H1 (cell line): Measurements from ENCODE around the gene FCN2. TPM values are rescaled to one million over a fixed set of nuclear protein-coding genes. Genes with fewer than 3 reads are reported as not detected.

Experiments
- CTCF ChIA-PET: fragments of 300-600 bp; sonication (Branson Sonifier 250); formaldehyde crosslinking; loops from one replicate; lab custom pipeline; 2021; ENCODE audit not compliant: partially characterized antibody; lab: Charles Lee
- POLR2A ChIA-PET: fragments of 300-600 bp; sonication (Branson Sonifier 250); formaldehyde crosslinking; loops from one replicate; lab custom pipeline; 2021; ENCODE audit warnings: inconsistent platforms; ENCODE audit not compliant: partially characterized antibody; lab: Charles Lee
- DNase-seq, 2 experiments: peaks; one replicate each; pipeline versions ENCODE4 v3.0.0 to v3.0.0-alpha.2; 2010 to 2022; ENCODE audit warnings: low spot score in 2 of 2, low read depth in 1 of 2, mixed read lengths in 1 of 2
- FAIRE-seq: peaks from 2 replicates; lab custom pipeline; 2011; peaks lifted over from hg19 to GRCh38; lab: Jason Lieb, UNC
- H2AFZ ChIP-seq: 2 replicates; pipeline ENCODE4 v1.8.1; 2012; ENCODE audit warnings: low read length, inconsistent platforms
- H2AK5ac ChIP-seq: 2 replicates; pipeline ENCODE4 v1.6.1; 2013; ENCODE audit warnings: low read depth, low read length
- H2BK120ac ChIP-seq: replicated peaks from 2 replicates; pipeline ENCODE3; 2013; ENCODE audit warnings: low read depth, low read length, inconsistent platforms
- H2BK12ac ChIP-seq: 2 replicates; pipeline ENCODE4 v1.6.1; 2013; ENCODE audit warnings: low read depth, low read length
- H2BK15ac ChIP-seq: 2 replicates; pipeline ENCODE4 v1.6.1; 2013; ENCODE audit warnings: low read length
- H2BK20ac ChIP-seq: 2 replicates; pipeline ENCODE4 v1.6.1; 2013; ENCODE audit warnings: low read length
- H2BK5ac ChIP-seq: 2 replicates; pipeline ENCODE4 v1.6.1; 2013; ENCODE audit warnings: low read depth, low read length
- H3K14ac ChIP-seq: 2 replicates; pipeline ENCODE4 v1.6.1; 2013; ENCODE audit warnings: inconsistent platforms; ENCODE audit not compliant: insufficient read length
- H3K18ac ChIP-seq: 2 replicates; pipeline ENCODE4 v1.6.1; 2013; ENCODE audit warnings: low read length; ENCODE audit errors: extremely low read depth
- H3K23ac ChIP-seq: 2 replicates; pipeline ENCODE4 v1.6.1; 2013; ENCODE audit warnings: inconsistent platforms; ENCODE audit not compliant: insufficient read length
- H3K23me2 ChIP-seq: 2 replicates; pipeline ENCODE4 v1.6.1; 2013; ENCODE audit warnings: low read depth, low read length
- H3K27ac ChIP-seq: 2 replicates; pipeline ENCODE4 v1.6.1; 2011; ENCODE audit warnings: low read depth, low read length, inconsistent platforms
- H3K27me3 ChIP-seq, 4 experiments: replicated peaks in 1 of 4; 1 replicate in 1 of 4; 2 replicates in 3 of 4; pipeline versions ENCODE4 v1.6.1 to v1.8.1; 2011 to 2013; ENCODE audit warnings: low read length in 3 of 4, mild to moderate bottlenecking in 3 of 4, inconsistent platforms in 2 of 4, mixed read lengths in 2 of 4, moderate library complexity in 1 of 4; ENCODE audit not compliant: control insufficient read depth in 3 of 4, insufficient read depth in 3 of 4; ENCODE audit errors: extremely low read depth in 1 of 4
- H3K36me3 ChIP-seq, 4 experiments: 2 replicates each; pipeline versions ENCODE4 v1.6.1 to v1.8.1; 2011 to 2013; ENCODE audit warnings: mild to moderate bottlenecking in 4 of 4, low read length in 3 of 4, moderate library complexity in 2 of 4, control low read depth in 1 of 4, inconsistent platforms in 1 of 4; ENCODE audit not compliant: insufficient read depth in 4 of 4, control insufficient read depth in 2 of 4
- H3K4ac ChIP-seq: replicated peaks from 2 replicates; pipeline ENCODE3; 2013; ENCODE audit warnings: low read length, low read depth, mixed read lengths, inconsistent platforms; ENCODE audit not compliant: insufficient read length
- H3K4me1 ChIP-seq, 4 experiments: replicated peaks in 1 of 4; 1 replicate in 1 of 4; 2 replicates in 3 of 4; pipeline versions ENCODE4 v1.6.1 to v1.8.1; 2011 to 2013; ENCODE audit warnings: low read length in 3 of 4, inconsistent platforms in 2 of 4, mixed read lengths in 1 of 4; ENCODE audit not compliant: insufficient read depth in 4 of 4, control insufficient read depth in 3 of 4
- H3K4me2 ChIP-seq, 2 experiments: 2 replicates each; pipeline versions ENCODE4 v1.6.1 to v1.8.1; 2011 to 2013; ENCODE audit warnings: low read depth in 2 of 2, low read length in 2 of 2, control low read depth in 1 of 2, inconsistent platforms in 1 of 2, mild to moderate bottlenecking in 1 of 2; ENCODE audit not compliant: insufficient read depth in 1 of 2
- H3K4me3 ChIP-seq, 4 experiments: fragments of 200-600, 300-600 bp in 1 of 4; sonication (generic), shearing (Covaris generic), sonication (Bioruptor Twin) in 1 of 4; 2 replicates each; pipeline versions ENCODE4 v1.5.1 to v1.8.1; 2011 to 2016; ENCODE audit warnings: low read length in 4 of 4, low read depth in 3 of 4, control low read depth in 2 of 4, inconsistent platforms in 2 of 4, mild to moderate bottlenecking in 2 of 4, mixed read lengths in 1 of 4, moderate library complexity in 1 of 4; ENCODE audit not compliant: insufficient read depth in 2 of 4; ENCODE audit errors: extremely low read depth in 1 of 4
- H3K56ac ChIP-seq: replicated peaks from 2 replicates; pipeline ENCODE3; 2013; ENCODE audit warnings: low read depth, mild to moderate bottlenecking, mixed read lengths, low read length, inconsistent platforms; ENCODE audit not compliant: insufficient read length
- H3K79me1 ChIP-seq: 2 replicates; pipeline ENCODE4 v1.6.1; 2013; ENCODE audit warnings: low read depth, low read length, control low read depth
- H3K79me2 ChIP-seq, 2 experiments: 2 replicates each; pipeline versions ENCODE4 v1.6.1 to v1.8.1; 2012 to 2013; ENCODE audit warnings: low read length in 2 of 2, mild to moderate bottlenecking in 2 of 2, inconsistent platforms in 1 of 2; ENCODE audit not compliant: insufficient read depth in 2 of 2, control insufficient read depth in 1 of 2
- H3K9ac ChIP-seq, 4 experiments: replicated peaks in 1 of 4; 1 replicate in 1 of 4; 2 replicates in 3 of 4; pipeline versions ENCODE4 v1.6.1 to v1.8.1; 2011 to 2013; ENCODE audit warnings: low read depth in 3 of 4, low read length in 3 of 4, control low read depth in 2 of 4, mild to moderate bottlenecking in 2 of 4, moderate library complexity in 2 of 4, inconsistent platforms in 1 of 4; ENCODE audit errors: extremely low read depth in 1 of 4
- H3K9me3 ChIP-seq, 2 experiments: 2 replicates each; pipeline versions ENCODE4 v1.6.1 to v1.8.1; 2012 to 2013; ENCODE audit warnings: mild to moderate bottlenecking in 2 of 2, moderate library complexity in 2 of 2, control low read depth in 1 of 2, inconsistent platforms in 1 of 2, low read depth in 1 of 2, low read length in 1 of 2, mixed read lengths in 1 of 2; ENCODE audit not compliant: insufficient read depth in 2 of 2
- H4K20me1 ChIP-seq, 2 experiments: replicated peaks in 1 of 2; 2 replicates each; pipeline versions ENCODE3 to v1.8.1; 2011 to 2013; ENCODE audit warnings: inconsistent platforms in 2 of 2, low read length in 2 of 2, mild to moderate bottlenecking in 1 of 2; ENCODE audit not compliant: insufficient read depth in 2 of 2, control insufficient read depth in 1 of 2
- H4K5ac ChIP-seq: 2 replicates; pipeline ENCODE4 v1.6.1; 2013; ENCODE audit warnings: low read length, low read depth, mixed read lengths, inconsistent platforms; ENCODE audit not compliant: insufficient read length
- H4K8ac ChIP-seq: 2 replicates; pipeline ENCODE4 v1.8.0; 2013; ENCODE audit warnings: mild to moderate bottlenecking, moderate library complexity, low read length, inconsistent platforms; ENCODE audit not compliant: insufficient read depth; ENCODE audit errors: extremely low read depth
- H4K91ac ChIP-seq: replicated peaks from 2 replicates; pipeline ENCODE3; 2013; ENCODE audit warnings: low read length, mixed read lengths, inconsistent platforms; ENCODE audit not compliant: insufficient read length
- ATF2 ChIP-seq: IDR thresholded peaks from 2 replicates; pipeline ENCODE4 v1.6.1; 2012; ENCODE audit warnings: low read length, inconsistent platforms
- BACH1 ChIP-seq: IDR thresholded peaks from 2 replicates; pipeline ENCODE4 v1.6.1; 2012; ENCODE audit warnings: low read length, improper control_type of control experiment
- CBX5 ChIP-seq: fragments of 300-800, 300-1000 bp; sonication (generic); IDR thresholded peaks from 2 replicates; pipeline ENCODE4 v1.7.1; 2016; ENCODE audit warnings: antibody characterized with exemption, low read length, low read depth
- CREB1 ChIP-seq: IDR thresholded peaks from 2 replicates; pipeline ENCODE4 v1.6.1; 2012; ENCODE audit warnings: inconsistent platforms
- MAFK ChIP-seq: IDR thresholded peaks from 2 replicates; pipeline ENCODE4 v1.6.1; 2012; ENCODE audit warnings: low read depth, mild to moderate bottlenecking, improper control_type of control experiment, low read length
- PHF8 ChIP-seq: fragments of 200-600 bp; sonication (generic); conservative IDR thresholded peaks from 2 replicates; pipeline ENCODE4 v1.7.1; 2012; ENCODE audit warnings: low read depth, mild to moderate bottlenecking, inconsistent platforms, low read length, moderate library complexity
- POU5F1 ChIP-seq: IDR thresholded peaks from 2 replicates; pipeline ENCODE4 v1.6.1; 2011; ENCODE audit warnings: low read depth, mild to moderate bottlenecking, low read length, moderate library complexity
- SAP30 ChIP-seq: fragments of 300-600 bp; sonication (generic); IDR thresholded peaks from 2 replicates; pipeline ENCODE4 v1.7.1; 2012; ENCODE audit warnings: low read length, moderate library complexity, mild to moderate bottlenecking, inconsistent platforms; ENCODE audit not compliant: insufficient read depth, insufficient replicate concordance
- SIN3A ChIP-seq, 2 experiments: IDR thresholded peaks in 1 of 2; conservative IDR thresholded peaks in 1 of 2; 2 replicates each; pipeline ENCODE4 v1.6.1; 2011 to 2012; ENCODE audit warnings: low read length in 2 of 2, improper control_type of control experiment in 1 of 2, low read depth in 1 of 2, mild to moderate bottlenecking in 1 of 2
- SP4 ChIP-seq: IDR thresholded peaks from 2 replicates; pipeline ENCODE4 v1.6.1; 2012; ENCODE audit warnings: low read length, inconsistent platforms
- SRF ChIP-seq: IDR thresholded peaks from 2 replicates; pipeline ENCODE4 v1.6.1; 2011; ENCODE audit warnings: mild to moderate bottlenecking, low read depth, low read length, moderate library complexity
- TEAD4 ChIP-seq: IDR thresholded peaks from 2 replicates; pipeline ENCODE4 v1.6.1; 2012; ENCODE audit warnings: low read depth, low read length, inconsistent platforms, mixed read lengths
- WGBS, 2 experiments: shearing (Covaris generic) in 1 of 2; methylation state at CpG; one replicate each; pipeline versions ENCODE4 v1.1.6 to v1.1.7; 2013 to 2015; ENCODE audit warnings: low lambda C conversion rate in 2 of 2, mixed read lengths in 2 of 2, inconsistent platforms in 1 of 2, low coverage in 1 of 2, missing lambda C conversion rate in 1 of 2; ENCODE audit not compliant: insufficient replicate concordance in 2 of 2, insufficient coverage in 1 of 2, insufficient read length in 1 of 2; ENCODE audit errors: extremely low coverage in 1 of 2, missing lambda C conversion rate in 1 of 2; 5-methylcytosine and 5-hydroxymethylcytosine counted together
- polyA plus RNA-seq, 7 experiments: library from polyadenylated mRNA; depleted of rRNA in 3 of 7; stranded (reverse) in 5 of 7; unstranded in 2 of 7; fragments of >200 nt in 5 of 7; fragments of 200-250 nt in 2 of 7; gene quantifications; 1 replicate in 5 of 7; 2 replicates in 1 of 7; 4 replicates in 1 of 7; pipeline versions ENCODE4 v1.2.1 to v1.2.3, GENCODE V29; 2011 to 2013; ENCODE audit warnings: missing spikeins in 2 of 7, mixed read lengths in 2 of 7
- total RNA-seq: library from RNA; stranded (reverse); fragmentation: NEBNext Ultra II Directional; extraction: Animal tissue kit (Norgen Biotek cat#: 25700); gene quantifications from 2 replicates; pipeline ENCODE4 v1.2.1, GENCODE V29; 2021

FCN2 gene
- total and polyA plus RNA-seq, 2 of the 8 experiments (the other 6 are each of a cell fraction or from before 2014, with no cell fraction given): not detected

- Histone ChIP-seq H3K27ac (no peak overlapping the region), H2BK20ac (no peak overlapping the region), H3K18ac (no peak overlapping the region), H3K23ac (no peak overlapping the region), H4K20me1 (peaks cover 0 to 4% of the 10 kb centered on the region in 2 experiments), H2AFZ (no peak overlapping the region), H4K91ac (no peak overlapping the region), H3K9ac (no peak overlapping the region), H3K4me1 (no peaks in the 10 kb centered on the region), H3K79me1 (no peaks in the 10 kb centered on the region), H3K23me2 (peaks cover 8% of the 10 kb centered on the region; the same call in 1 of the 2 replicates), H3K27me3 (no peaks in the 10 kb centered on the region), H3K4ac (no peak overlapping the region), H3K56ac (no peak overlapping the region), H2BK12ac (no peak overlapping the region), H2AK5ac (no peak overlapping the region), H3K14ac (no peak overlapping the region), H3K4me2 (no peak overlapping the region), H2BK15ac (no peak overlapping the region), H4K5ac (no peak overlapping the region), H2BK5ac (no peak overlapping the region), H3K36me3 (no peaks in the 10 kb centered on the region; a peak in 1 of 8 replicates), H3K79me2 (no peaks in the 10 kb centered on the region), H4K8ac (no peak overlapping the region), H2BK120ac (no peak overlapping the region), H3K4me3 (no peak overlapping the region), H3K9me3 (peaks cover 11 to 31% of the 10 kb centered on the region in 2 experiments)
- FAIRE-seq: no peak
- WGBS, 2 experiments: 86% methylated on average over 13 of the region's 16 CpGs; no CpG with 5 or more reads in 1 of the 2 experiments
- ChIA-PET CTCF (interaction anchor here (1.2 kb wide), 1 partner anchor 11 kb away, joined by 3 read pairs; no protein-coding TSS in a partner anchor), POLR2A (no interaction called here)
- no peak for DNase-seq
- TF ChIP-seq TEAD4 (no peak), SIN3A (conservative IDR thresholded peaks at IDR 0.05 in 1 of 2, IDR thresholded peaks at IDR 0.05 in 1 of 2; ENCODE audit: low read depth in 1 of 2, low read length in 2 of 2) (no peak), ATF2 (no peak), BACH1 (no peak), CBX5 (no peak), POU5F1 (no peak), SP4 (no peak), SRF (no peak), SAP30 (no peak), PHF8 (no peak), MAFK (no peak), CREB1 (no peak)
Observed at GRCh38 chr9:134846187-134846586, 34.4 kb upstream of the FCN2 start.
